RPMI7951 (cell line): ENCODE measurements around the gene C4orf51. TPM values are rescaled to one million over a fixed set of nuclear protein-coding genes. Genes with fewer than 3 reads are reported as not detected.
A peak's percentile ranks its signal among the peaks of the same experiment; 100 is the strongest.

Experiments used
- DNase-seq: peaks from one replicate; pipeline ENCODE4 v3.0.0-alpha.2; 2012; ENCODE audit warnings: low read depth
- total RNA-seq: library from RNA; depleted of rRNA; stranded (reverse); fragments of >200 nt; shearing (Covaris generic); gene quantifications from 2 replicates; pipeline ENCODE4 v1.2.3, GENCODE V29; 2014

The C4orf51 gene
- total RNA-seq, 1 experiment from 2014 or later: not detected

GRCh38 chr4:145709843-145710242, 29.9 kb downstream of the C4orf51 start:
- peak; percentile 85 for DNase-seq

GRCh38 chr4:145716200-145716599, 36.3 kb downstream of the C4orf51 start:
- DNase-seq: peak; percentile 13

GRCh38 chr4:145716661-145717200, 36.8 kb downstream of the C4orf51 start:
- no peak for DNase-seq

- DNase-seq: no peak
These were observed 40.0 kb downstream of the C4orf51 start for GRCh38 chr4:145719752-145720624.

GRCh38 chr4:145720656-145721055, 40.7 kb downstream of the C4orf51 start:
- no peak for DNase-seq

- peak; percentile 17 for DNase-seq
These were observed 42.6 kb downstream of the C4orf51 start for GRCh38 chr4:145722561-145722960.

GRCh38 chr4:145723336-145723735, 43.4 kb downstream of the C4orf51 start:
- no peak for DNase-seq

GRCh38 chr4:145730026-145730425, 50.1 kb downstream of the C4orf51 start:
- no peak for DNase-seq

- peak; percentile 33 for DNase-seq
These were observed 51.1 kb downstream of the C4orf51 start for GRCh38 chr4:145731028-145731427.

- no peak for DNase-seq
These were observed 52.3 kb downstream of the C4orf51 start for GRCh38 chr4:145732001-145732815.

GRCh38 chr4:145732895-145733880, 53.2 kb downstream of the C4orf51 start:
- peak; percentile 92 for DNase-seq

GRCh38 chr4:145734031-145734430, 54.1 kb downstream of the C4orf51 start:
- DNase-seq: no peak

- DNase-seq: peak; percentile 98
These were observed 54.8 kb downstream of the C4orf51 start for GRCh38 chr4:145734576-145735346.

GRCh38 chr4:145735347-145735675, 55.4 kb downstream of the C4orf51 start:
- peak; percentile 89 for DNase-seq

GRCh38 chr4:145735827-145736226, 55.9 kb downstream of the C4orf51 start:
- no peak for DNase-seq

- peak; percentile 55 for DNase-seq
These were observed 56.4 kb downstream of the C4orf51 start for GRCh38 chr4:145736241-145736831.

GRCh38 chr4:145739845-145740244, 59.9 kb downstream of the C4orf51 start:
- DNase-seq: no peak

GRCh38 chr4:145740806-145741205, 60.9 kb downstream of the C4orf51 start:
- DNase-seq: no peak

- DNase-seq: no peak
These were observed 63.7 kb downstream of the C4orf51 start for GRCh38 chr4:145743641-145744040.

GRCh38 chr4:145755802-145756201, 75.9 kb downstream of the C4orf51 start:
- DNase-seq: no peak
